GM18858 (cell line): ENCODE results near the gene ATXN1.

ENCODE experiments used
- ATAC-seq: cut with Tn5 transposase; IDR thresholded peaks from one replicate; pipeline ENCODE4 v1.9.1; 2021; ENCODE audit not compliant: unreplicated experiment

Gene ATXN1

DNA sequence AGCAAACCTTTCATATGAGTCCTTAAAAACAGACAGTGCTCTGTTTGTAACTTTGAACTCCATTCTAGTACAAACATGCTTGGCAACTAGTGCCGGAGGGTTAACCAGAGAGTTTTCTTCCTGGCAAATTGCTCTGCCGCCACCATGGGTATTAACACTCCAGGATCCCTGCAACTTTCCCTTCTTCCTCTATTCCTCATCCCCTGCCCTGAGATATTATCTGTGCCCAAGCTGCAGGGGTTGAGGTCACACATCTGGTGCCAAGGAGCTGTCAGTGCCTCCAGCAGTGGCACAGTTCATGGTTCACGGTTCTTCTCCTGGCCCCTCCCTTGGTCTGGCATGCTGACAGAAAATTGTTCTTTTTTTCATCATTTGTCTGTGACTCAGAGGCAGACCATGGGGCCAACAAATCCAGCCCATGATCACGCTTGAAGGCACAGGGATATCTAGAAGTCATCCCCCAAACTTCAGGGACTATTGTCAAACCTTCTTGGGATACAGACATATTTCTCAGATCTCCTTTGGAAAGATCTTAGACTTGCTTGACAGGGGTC, 77.5 kb downstream of the ATXN1 start:
- no peak for ATAC-seq

DNA sequence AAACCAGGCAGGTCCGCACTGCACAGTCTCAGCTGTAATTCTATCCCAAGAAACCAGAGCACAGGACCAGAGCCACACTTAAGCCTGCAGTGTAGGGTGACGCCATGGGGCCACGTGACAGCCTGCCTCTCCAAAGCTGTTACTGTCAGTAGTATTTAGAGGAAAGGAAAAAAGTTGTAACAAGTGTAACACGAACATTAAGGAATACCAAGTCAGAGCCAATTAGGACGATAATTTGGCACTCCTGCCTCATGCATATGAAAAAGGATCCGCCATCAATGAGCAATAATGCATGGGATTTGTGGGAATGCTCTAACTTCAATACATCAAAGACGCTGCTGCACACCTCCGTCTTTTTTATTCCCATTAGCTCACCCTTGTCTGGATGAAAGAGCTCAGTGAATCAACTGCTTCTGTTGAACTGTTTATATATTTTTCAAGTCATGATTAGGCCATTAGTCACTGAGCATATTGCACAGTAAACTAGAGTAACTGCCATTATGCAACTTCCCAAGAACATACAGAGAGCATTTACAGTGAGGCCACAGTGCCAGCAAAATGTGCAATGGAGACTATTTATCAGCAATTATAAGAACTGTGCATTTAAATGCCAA, 79.9 kb downstream of the ATXN1 start:
- ATAC-seq, result no peak

DNA sequence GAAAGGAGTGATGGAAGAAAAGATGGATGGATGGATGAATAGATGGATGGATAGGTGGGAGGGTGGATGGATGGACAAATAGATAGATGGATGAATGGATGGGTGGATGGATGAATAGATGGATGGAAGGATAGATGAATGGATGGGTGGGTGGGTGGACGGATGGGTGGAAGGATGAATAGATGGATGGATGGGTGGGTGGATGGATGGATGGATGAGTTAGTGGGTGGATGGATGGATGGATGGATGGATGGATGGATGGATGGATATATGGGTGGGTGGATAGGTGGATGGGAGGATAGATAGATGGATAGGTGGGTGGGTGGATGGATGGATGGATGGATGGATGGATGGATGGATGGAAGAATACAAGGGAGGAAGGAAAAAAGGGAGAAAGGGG, 82.2 kb downstream of the ATXN1 start:
- ATAC-seq, result no peak

DNA sequence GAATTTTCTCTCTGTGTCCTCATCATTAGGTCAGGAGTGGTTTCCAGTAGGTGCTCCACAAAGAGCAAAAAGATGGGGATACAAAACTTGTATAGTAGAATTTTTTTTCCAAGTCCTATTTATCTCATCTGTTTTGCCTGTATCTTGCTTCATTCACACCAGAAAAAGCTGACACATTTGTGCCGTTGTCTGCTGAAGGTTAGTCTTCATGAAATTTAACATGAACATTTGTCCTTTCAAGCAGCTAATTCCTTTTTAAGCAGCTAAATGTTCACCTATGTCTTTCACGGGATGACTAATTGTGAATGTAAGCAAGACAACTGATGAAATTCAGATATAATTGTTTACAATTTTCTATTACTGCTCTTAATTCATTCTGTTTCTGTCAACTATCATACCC, 83.8 kb downstream of the ATXN1 start:
- ATAC-seq, result no peak

DNA sequence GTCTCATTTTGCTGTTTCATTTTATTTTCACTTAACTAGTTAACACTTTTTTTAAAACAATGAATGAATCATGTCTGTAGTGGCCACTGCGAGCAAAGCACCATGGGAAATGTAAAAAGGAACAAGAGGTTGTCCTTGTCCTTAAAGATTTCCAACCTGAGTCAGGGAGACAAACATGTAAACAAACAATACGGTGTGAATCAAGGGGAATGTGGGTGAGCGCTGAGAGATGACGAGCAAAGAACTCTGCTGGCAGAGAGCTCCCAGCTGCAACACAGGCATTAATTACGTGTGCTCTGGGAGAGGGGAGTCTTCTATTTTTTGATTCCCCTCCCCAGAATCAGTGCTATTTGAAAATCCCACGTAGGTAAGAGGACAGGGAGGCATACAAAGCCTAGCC, 84.3 kb downstream of the ATXN1 start:
- ATAC-seq, result no peak

DNA sequence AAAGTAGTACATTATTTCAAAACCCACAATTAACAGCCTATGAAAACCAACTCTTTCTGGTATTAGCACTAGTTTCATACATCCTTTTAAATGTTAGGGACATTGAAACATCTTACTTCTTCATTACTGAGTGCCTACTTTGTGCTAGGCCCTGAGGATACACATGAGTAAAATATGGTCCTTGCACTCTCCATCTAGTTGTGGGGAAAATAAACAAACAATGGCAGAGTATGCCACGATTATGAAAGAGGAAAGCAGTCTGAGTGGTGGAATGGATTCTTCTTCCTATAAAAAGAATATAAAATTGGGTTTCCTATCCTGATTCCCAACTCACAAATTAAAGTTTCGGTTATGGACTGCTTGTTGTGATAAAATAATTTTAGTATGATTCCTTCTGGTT, 84.9 kb downstream of the ATXN1 start:
- ATAC-seq, result no peak

DNA sequence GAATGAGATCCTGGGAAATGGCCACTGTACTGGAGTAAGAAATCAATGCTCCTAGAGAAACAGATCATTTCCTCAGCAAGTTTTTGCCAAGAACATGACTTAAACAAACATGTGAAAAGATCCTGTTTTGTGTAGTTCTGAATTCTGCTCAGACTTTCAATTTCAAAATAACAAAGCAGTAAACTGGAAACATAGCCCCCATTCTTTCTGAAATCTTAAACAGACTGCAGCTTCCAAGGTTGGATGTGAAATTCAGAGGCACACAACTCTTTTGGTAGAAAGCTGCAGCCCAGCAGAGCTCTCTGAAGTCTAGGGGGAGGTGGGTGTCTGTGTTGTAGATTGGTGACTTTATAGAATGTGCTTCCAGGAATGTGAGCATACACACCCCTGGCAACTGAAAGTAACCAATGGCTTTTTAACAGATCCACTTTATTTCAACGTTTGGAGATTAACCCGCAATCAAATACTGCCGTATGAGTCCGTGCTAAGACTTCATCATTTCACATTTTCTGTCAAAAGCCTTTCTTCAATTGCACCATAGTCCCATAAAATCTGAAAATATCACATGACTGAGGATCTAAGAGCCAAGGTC, 86.4 kb downstream of the ATXN1 start:
- ATAC-seq, result no peak

DNA sequence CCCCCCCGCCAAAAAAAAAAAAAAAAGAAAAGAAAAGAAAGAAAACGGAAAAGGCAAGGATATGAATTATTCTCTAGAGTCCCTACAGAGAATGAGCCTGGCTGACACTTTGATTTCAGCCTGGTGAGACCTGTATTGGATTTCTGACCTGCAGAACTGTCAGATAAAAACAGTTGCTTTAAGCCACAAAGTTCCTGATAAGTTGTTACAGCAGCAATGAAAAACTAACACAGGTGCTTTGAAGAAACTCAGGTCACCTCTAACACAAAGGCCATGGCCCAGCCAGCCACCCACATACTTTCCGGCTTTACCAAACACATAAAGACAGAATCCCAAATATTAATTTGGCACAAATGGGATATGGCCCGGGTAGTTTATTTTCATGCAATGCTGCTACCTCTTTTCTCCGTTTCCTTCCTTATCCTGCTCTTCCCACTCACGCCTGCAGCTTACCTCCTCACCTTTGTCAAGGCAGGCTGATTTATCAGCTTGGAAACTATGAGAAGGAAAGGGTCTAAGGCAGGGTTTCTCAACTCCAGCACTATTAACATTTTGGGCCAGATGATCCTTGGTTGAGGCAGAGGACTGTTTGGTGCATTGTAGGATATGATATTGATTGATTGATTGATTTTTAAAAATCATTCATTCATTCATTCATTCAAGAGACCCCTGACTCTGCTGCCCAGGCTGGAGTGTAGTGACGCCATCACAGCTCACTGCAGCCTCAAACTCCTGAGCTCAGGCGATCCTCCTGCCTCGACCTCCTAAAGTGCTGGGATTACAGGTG, 88.1 kb downstream of the ATXN1 start:
- ATAC-seq, result no peak

DNA sequence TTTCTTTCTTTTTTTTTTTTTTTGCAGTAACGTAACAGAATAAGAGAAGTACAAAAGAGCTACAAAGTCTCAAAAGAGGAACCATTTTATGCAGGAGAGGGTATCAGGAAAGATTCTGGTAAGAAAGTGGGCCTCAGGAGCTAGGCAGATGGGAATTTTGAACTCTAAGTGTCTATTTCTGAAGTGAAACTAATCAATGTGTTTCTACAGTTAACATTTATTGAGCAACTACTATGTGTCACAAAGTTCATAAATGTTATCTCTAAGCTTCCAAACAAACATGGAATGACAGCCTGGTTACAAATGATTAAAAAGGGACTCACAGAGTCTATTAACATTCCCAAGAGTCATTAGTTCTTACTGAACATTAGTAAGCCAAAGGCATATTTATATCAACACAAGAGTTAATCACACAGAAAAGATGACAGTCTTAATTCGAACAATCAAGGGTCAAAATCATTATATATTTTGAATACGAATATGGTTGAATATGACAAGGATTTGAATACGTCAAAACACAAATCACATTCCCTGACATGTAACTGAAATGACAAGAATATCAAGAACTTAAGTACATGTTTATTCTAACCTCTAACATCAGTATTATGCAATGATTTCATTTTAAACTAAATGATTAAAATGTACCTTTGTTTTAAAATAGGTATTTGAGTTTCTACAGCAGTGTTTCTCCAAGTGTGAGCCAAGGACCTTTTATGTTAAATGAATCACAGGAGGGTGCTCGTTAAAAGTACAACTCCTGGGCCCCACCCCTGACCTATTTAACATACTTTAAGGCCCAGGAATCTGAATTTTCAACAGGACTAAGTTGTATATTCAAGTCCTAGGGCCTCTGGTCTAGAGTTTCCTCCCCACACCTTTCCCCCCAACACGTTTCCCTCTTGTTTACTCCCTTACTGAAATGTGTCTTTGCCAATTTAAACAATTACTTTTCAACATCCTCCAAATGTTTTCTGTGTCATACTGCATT, 89.7 kb downstream of the ATXN1 start:
- ATAC-seq, result no peak

DNA sequence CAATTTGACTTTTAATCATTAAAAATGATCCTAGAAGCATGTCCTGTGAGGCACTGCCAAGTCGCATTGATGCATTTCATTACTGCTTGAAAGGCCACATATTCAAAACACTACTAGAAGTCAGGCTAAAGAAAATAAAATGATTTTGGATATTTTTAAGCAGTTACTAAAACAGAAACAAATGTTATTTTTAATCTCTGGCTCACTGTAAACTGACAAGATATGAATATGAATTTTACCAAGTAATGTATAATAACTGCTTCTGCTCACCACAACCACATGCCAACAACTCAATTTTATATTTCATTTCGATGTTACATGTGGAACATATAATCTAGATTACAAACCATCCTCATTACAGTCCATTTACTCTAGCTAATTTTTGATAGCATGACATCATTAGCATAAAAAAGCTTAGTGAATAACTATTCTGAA, 90.6 kb downstream of the ATXN1 start:
- peak; percentile 53 for ATAC-seq

DNA sequence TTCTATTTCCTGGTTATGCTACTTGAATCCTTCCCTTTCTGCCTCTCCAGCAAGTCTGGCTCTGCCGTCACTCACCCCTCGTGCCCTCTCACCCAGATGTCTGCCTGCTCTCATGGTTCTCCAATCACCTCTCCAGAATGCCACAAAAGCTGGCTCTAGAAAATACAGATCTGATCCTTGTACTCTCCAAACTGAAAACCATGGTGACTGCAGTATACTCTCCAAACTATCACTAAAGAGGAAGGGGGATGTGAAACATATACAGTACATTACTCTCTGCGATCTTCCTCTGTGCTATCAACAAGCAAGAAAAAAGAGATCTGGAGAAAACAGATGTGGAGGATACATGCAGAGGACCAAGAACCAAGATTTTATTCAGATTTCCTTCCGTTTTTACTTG, 91.1 kb downstream of the ATXN1 start:
- ATAC-seq, result peak; percentile 62

DNA sequence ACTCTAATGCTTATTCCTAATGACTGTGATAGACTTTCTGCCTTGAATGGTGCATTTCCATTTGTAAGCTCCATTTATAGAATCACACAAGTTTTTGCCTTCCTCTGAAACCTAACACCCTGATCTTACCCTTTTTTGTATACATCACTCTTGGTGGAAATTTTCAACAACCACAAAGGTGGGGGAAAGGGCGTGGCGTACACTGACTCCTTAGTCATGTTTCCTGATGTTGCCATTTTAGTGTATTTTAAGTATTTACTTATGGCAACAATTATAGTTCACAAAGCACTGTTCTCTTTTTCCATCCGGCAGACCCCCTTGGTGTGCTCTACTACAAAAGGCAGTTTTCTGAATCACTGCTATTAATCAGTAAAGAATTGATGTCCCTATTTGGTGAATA, 92.0 kb downstream of the ATXN1 start:
- no peak for ATAC-seq

DNA sequence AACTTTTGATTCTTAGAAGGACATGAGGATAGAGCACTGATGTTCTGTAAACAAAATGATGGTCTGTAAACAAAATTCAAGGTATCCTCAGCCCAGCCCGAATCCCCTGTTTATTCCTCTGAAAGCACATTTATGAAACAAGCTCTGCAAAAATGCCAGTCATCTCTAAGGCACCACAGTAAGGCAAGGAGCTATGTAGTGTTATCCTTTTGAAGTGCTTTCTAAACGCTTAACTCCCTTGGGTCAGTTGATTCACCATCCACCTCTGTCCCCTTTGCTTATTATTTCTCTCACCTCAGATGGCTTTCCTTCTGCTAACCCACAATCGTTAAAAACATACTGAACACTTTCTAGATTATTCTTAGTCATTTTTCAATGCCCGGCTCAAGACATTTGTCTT, 93.8 kb downstream of the ATXN1 start:
- no peak for ATAC-seq

DNA sequence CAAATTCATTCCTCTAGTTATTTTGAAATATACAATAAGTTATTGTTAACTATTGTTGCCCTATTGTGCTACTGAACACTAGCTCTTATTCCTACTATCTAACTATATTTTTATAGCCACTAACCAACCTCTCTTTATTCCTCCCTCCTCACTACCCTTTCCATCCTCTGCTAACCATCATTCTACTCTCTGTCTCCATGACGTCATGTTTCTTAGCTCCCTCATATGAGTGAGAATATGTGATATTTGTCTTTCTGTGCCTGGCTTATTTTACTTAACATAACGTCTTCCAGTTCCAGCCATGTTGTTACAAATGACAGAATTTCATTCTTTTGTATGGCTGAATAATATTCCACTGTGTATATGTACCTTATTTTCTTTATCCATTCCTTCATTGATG, 95.3 kb downstream of the ATXN1 start:
- ATAC-seq, result no peak

DNA sequence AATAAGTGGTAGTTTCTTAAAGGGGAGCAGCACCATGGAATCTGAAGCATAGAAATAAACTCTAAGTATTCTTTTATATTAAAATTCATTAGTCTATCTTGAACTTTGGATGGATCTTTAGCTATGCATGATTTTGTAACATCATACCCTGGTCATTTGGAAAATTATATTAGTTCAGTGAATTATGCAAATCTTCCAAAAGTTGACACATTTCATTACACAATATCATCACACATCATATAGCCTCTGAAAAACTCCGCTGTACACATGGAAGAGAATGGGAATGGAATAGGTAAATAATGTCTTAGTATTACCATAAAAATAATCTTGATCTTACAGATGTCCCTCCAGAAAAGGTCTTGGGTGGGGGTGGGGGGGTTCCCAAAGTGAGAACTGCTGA, 96.1 kb downstream of the ATXN1 start:
- ATAC-seq, result no peak

DNA sequence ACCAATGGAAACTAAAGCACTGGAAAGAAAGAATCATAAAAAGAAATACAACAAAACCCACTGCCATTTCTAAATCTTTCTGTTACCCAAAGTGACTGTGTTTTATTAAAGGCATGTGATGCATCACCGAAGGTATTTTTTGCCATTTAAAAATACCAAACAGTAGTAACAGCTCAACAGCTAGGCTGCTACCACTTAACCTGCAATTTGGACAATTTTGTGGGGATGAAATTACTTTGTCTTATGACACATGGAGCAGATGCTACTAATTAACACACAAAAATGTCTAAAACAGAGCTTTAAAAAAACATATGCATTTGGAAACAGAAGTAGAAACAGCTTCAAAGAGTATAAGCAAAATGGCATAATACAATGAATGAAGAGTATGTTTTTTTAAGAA, 97.4 kb downstream of the ATXN1 start:
- no peak for ATAC-seq

DNA sequence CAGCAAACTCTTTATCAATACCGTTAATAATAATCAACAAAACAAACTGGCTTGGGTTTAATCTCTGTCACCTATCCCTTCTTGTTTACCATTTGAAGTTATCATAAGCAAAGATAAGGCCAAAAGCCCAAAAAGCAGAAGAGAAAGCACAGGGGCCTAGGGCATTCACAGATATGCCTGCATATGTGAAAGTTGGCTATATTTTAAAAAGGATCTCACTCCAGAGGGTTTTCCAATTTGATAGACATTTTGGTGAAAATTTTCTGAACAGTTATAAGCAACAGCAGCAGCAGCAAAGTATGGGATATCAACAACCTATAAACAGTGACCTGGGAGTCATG, 101.1 kb downstream of the ATXN1 start:
- no peak for ATAC-seq

DNA sequence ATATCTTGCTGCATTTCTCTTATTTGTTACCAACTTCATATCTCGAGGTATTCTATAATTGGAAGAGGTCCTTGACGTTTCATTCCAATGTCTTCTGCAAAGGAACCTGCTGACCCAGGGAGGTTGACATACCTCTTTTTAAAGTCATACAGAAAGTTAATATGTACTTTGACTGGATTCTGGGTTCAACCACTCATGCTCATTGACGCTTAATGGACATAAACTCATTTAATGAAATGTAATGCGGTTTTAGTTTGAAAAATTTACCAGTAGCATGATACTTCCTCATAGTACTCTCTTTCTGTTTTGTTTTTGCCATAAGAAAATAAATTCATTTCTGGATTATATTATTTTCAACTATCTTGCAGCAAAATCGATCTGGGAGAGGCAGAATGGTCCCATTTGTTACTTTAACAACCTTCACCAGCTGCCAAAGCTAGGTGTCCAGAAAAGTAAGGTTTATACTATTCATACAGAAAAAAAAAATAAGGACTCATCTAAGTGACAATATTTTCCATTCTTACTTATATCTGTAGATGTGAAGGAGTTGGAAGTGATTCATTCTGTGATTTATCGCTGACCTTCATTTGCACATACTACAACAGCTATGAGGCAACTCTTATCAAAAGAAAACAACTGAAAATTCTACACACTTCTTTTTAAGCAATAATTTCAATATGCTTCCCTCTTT, 101.6 kb downstream of the ATXN1 start:
- no peak for ATAC-seq

DNA sequence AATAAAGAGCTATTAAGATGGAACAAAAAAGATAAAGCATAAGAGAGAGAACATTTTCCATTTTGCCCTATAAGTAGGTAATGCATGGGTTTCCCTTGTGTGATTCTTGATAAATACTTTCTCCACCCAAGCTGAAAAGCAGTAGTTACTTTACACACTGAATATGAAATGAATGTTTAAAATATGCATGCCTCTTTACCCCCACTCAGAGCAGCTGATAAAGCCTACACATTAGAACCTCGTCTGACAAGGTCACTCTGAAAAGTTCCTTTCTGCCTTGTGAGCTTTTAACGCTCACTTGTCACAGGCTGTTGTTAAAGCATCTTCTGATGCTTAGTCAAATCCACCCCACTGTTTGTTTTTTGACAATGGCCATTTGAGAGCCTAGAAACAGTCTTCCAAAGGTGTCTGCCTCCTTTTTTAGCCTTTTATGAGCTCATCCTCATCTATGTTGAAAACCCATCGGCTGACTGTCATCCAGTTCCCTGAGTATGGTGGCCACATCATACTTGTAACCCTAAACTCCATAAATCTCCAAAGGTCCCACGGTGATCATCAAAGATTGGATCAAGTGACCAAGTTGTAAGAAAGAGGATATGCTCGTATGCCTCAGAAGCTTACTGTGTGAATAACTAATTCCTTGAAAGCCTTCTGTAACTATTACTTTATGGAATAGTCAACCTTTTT, 102.8 kb downstream of the ATXN1 start:
- ATAC-seq, result no peak

DNA sequence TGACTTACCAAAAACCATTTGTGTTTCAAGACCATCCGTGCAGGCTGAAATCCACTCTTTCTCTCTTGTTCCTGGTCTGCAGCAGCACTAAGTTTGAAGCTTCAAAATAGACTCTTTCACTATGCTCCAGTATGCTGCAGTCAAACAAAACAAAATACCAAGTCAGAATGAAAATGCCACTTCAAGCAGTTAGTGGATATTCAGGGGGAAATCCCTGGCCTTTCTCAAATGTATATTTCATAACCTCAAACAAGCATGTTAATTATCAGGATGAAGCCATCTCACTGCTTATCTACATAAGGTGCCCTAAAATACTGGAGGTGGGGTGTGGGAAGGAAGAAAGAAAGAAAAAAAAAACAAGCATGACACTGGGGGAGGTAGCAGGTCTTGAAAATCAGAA, 103.5 kb downstream of the ATXN1 start:
- peak; percentile 65 for ATAC-seq
